ENCODE data around the gene GNAS. TPM values are rescaled to one million over a fixed set of nuclear protein-coding genes. Genes with fewer than 3 reads are reported as not detected.

GNAS gene
- total and polyA plus RNA-seq, 12 donors: 1,348 to 5,181 (median 1,783) TPM

DNA sequence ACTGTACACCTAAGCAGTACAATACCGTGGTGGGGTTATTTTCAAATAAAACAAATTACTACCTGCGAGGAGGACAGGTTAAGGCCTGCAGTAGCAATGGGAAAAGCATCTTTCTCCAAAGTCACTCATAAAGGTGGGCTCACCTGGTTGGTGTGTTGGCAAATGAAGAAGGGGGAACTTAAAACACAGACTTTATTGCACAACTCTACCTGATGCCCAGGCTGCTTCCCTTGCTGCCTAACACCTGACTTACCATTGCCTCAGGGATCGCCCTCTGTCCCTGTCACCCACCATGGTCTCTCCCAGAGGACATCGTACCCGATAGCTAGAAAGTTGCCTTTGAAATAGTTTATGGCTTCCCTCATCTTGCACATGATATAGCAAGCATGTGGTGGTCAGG, 53.6 kb downstream of the GNAS start:
- Histone ChIP-seq H3K4me3 (no peak overlapping the region), H3K4me1 (peaks cover 16 to 91% (median 59%) of the 10 kb centered on the region in 9 donors), H3K36me3 (peaks cover 0 to 96% (median 53%) of the 10 kb centered on the region in 9 donors), H3K9me3 (no peaks in the 10 kb centered on the region), H3K27ac (peak overlapping the region in 7 of 10 donors; percentile 74 to 93 (median 87)), H3K27me3 (no peaks in the 10 kb centered on the region)
- ATAC-seq (no peak), DNase-seq (no peak)
- intact Hi-C loops (cut with DNase I): loop anchor here in 4 of 10 donors (2.0 to 5.0 kb wide), 3 partner anchors 13 to 126 kb away; partner anchors contain the start of genes ATP5F1E (in 3 of the 4) and NELFCD (in 1 of the 4)
- WGBS, 2 donors: 94% methylated on average over 5 of the region's 5 CpGs
- TF ChIP-seq, protein P1, sequence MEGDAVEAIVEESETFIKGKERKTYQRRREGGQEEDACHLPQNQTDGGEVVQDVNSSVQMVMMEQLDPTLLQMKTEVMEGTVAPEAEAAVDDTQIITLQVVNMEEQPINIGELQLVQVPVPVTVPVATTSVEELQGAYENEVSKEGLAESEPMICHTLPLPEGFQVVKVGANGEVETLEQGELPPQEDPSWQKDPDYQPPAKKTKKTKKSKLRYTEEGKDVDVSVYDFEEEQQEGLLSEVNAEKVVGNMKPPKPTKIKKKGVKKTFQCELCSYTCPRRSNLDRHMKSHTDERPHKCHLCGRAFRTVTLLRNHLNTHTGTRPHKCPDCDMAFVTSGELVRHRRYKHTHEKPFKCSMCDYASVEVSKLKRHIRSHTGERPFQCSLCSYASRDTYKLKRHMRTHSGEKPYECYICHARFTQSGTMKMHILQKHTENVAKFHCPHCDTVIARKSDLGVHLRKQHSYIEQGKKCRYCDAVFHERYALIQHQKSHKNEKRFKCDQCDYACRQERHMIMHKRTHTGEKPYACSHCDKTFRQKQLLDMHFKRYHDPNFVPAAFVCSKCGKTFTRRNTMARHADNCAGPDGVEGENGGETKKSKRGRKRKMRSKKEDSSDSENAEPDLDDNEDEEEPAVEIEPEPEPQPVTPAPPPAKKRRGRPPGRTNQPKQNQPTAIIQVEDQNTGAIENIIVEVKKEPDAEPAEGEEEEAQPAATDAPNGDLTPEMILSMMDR (IDR thresholded peaks at IDR 0.05): no peak

DNA sequence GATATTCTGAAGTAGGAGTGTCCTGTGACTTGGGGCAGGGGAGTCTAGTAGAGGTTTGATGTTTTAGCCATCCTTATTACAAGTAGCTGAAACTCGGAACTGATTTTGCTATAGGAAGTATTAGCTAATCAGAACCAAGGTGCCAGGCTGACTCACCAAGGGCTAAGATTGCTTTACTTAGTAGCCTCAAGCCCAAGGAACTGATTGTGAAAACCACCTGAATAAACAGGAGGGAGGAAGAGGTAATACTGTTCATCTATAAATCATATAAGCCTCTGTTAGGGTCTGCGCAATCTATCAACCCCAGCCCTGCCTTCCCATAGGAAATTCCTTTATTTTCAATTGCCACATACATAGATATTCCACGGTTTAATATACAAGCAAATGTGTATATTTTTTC, 54.4 kb downstream of the GNAS start:
- 38 to 42% methylated on average over 3 of the region's 3 CpGs for WGBS, 2 donors
- Histone ChIP-seq H3K27ac (peak overlapping the region; percentile 44 to 93 (median 82)), H3K4me1 (peaks cover 16 to 83% (median 52%) of the 10 kb centered on the region in 9 donors), H3K27me3 (no peaks in the 10 kb centered on the region), H3K4me3 (peak overlapping the region in 4 of 10 donors; percentile 36 to 44 (median 39)), H3K36me3 (peaks cover 0 to 95% (median 61%) of the 10 kb centered on the region in 9 donors), H3K9me3 (no peaks in the 10 kb centered on the region)
- no peak for DNase-seq
- intact Hi-C loops (cut with DNase I): loop anchor here in 4 of 10 donors (2.0 to 5.0 kb wide), 3 partner anchors 14 to 125 kb away; partner anchors contain the start of genes ATP5F1E (in 3 of the 4) and NELFCD (in 1 of the 4)
- peak in 3 of 8 donors; percentile 3 to 11 (median 6) for ATAC-seq
- TF ChIP-seq, protein P1 (IDR thresholded peaks at IDR 0.05): no peak

DNA sequence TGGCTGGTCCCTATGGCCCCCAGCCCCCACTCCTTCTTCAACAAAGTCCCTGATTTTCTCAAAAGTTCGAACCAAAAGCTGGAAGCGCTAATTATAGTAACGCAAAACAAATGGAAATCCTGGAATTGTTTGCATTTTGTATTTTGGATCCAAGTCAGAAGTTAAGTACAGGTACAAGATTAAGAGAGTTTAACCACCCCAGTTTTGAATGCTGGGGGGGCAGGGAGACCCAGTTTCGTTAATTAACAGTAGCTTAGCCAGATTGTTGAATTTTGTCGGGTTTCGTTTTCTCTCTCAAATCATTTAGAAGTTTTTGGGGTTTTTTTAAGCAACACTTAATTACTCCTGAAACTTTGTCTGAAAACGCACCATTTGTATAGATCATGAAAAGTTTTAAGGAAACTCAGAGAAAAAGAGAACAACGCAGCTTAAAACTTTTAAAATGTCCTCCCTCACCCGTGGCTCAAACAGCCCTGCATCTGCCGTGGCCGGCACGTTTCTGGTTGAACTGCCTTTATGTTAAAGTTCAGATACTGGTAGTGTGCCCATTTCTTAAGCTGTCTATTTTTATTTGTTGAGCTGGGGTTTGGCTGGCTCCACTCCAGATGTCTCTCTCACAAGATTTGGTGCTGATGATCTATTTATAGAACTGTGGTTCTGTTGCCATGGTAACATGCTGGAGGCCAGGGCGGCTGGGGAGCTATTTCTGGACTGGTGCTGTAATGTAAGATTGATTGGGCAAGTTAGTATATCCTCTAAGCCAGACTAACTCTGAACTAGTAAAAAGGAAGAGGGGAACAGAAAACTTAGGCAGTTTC, 55.0 kb downstream of the GNAS start:
- 10 to 12% methylated on average over 13 of the region's 13 CpGs for WGBS, 2 donors
- DNase-seq: peak; percentile 72 to 97
- TF ChIP-seq, protein P1 (IDR thresholded peaks at IDR 0.05): no peak
- Histone ChIP-seq H3K9me3 (no peaks in the 10 kb centered on the region), H3K36me3 (peaks cover 0 to 95% (median 61%) of the 10 kb centered on the region in 9 donors), H3K27ac (peak overlapping the region; percentile 44 to 93 (median 82)), H3K27me3 (no peaks in the 10 kb centered on the region), H3K4me3 (peak overlapping the region in 8 of 10 donors; percentile 6 to 44 (median 32)), H3K4me1 (peaks cover 16 to 77% (median 51%) of the 10 kb centered on the region in 9 donors)
- peak; percentile 91 to 98 (median 97) for ATAC-seq
- intact Hi-C loops (cut with DNase I): loop anchor here in 4 of 10 donors (2.0 to 5.0 kb wide), 3 partner anchors 15 to 125 kb away; partner anchors contain the start of genes ATP5F1E (in 3 of the 4) and NELFCD (in 1 of the 4)

DNA sequence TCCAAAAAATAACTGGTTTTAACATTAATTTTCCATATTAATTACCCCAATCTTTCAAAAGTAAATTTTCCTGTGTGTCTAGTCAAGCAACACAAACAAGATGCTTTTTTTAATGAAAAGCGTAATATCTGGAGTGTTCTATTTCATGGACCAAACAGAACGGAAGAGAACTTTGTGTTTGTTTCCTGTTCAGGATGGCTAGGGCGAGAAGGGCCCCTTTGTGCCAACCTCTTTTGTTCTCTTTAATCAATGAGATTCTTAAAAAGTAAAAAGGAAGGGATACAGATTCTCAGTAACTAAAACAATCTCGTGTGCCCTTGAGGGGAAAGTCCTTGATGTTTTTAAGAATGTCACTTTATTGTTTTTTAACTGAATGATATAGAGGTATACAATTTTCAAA, 55.7 kb downstream of the GNAS start:
- DNase-seq: no peak
- Histone ChIP-seq H3K4me3 (peak overlapping the region in 6 of 10 donors; percentile 10 to 44 (median 36)), H3K27ac (peak overlapping the region; percentile 44 to 93 (median 82)), H3K27me3 (no peaks in the 10 kb centered on the region), H3K36me3 (peaks cover 0 to 88% (median 57%) of the 10 kb centered on the region in 9 donors), H3K9me3 (no peaks in the 10 kb centered on the region), H3K4me1 (peaks cover 16 to 70% (median 46%) of the 10 kb centered on the region in 9 donors)
- TF ChIP-seq, protein P1 (IDR thresholded peaks at IDR 0.05): no peak
- WGBS, 2 donors: 25 to 30% methylated on average over 4 of the region's 4 CpGs
- ATAC-seq: peak in 1 of 8 donors; percentile 41
- intact Hi-C loops (cut with DNase I): loop anchor here in 4 of 10 donors (5.0 kb wide), 2 partner anchors 74 to 124 kb away; partner anchors contain the start of genes ATP5F1E (in 3 of the 4) and NELFCD (in 1 of the 4)

Measured in heart right ventricle (tissue), 16 donors.